ENCODE results near the gene HPDL. TPM values are rescaled to one million over a fixed set of nuclear protein-coding genes. Genes with fewer than 3 reads are reported as not detected.

HPDL gene
- total and polyA plus RNA-seq, 10 of the 15 experiments (the other 5 are each of a cell fraction or from before 2014, with no cell fraction given) = 1.3 to 75.5 (median 31.8) TPM

GRCh38 chr1:45300669-45300997, 26.1 kb upstream of the HPDL start:
- peaks cover 7% of the 10 kb centered on the region for H3K79me2 ChIP-seq (ENCODE audit: control insufficient read depth, insufficient read depth, low read length)
- H3K9me3 ChIP-seq (replicated peaks; ENCODE audit: control insufficient read depth, insufficient read depth, low read length) = no peaks in the 10 kb centered on the region
- no peak overlapping the region for H3K4me2 ChIP-seq (ENCODE audit: control insufficient read depth, insufficient read depth)
- TF ChIP-seq SMC3 (IDR thresholded peaks at IDR 0.05; ENCODE audit: borderline replicate concordance, low read length) = no peak
- TF ChIP-seq NFIC (IDR thresholded peaks at IDR 0.05; ENCODE audit: low read depth, low read length) = no peak
- no peak for TF ChIP-seq SIX5 (IDR thresholded peaks at IDR 0.05; ENCODE audit: low read depth, low read length, severe bottlenecking)
- no peak for TF ChIP-seq BHLHE40 (IDR thresholded peaks at IDR 0.05; ENCODE audit: borderline replicate concordance in 1 of 2, low read depth in 2 of 2, low read length in 1 of 2)
- H3K27ac ChIP-seq (ENCODE audit: control insufficient read depth, insufficient read depth) = no peak overlapping the region
- H3K4me3 ChIP-seq = no peak overlapping the region
- CTCF ChIA-PET = interaction anchor here (0.9 to 10.7 kb wide), 16 partner anchors 9 to 579 kb away, joined by 3 to 252 read pairs (median 8); partner anchors contain the start of genes HECTD3, TESK2 and UROD
- POLR2A ChIA-PET = interaction anchor here (0.6 to 0.7 kb wide), 3 partner anchors 563 to 1452 kb away, joined by 3 to 6 read pairs (median 4); no protein-coding TSS in a partner anchor
- no peak for FAIRE-seq
- no peaks in the 10 kb centered on the region for H4K20me1 ChIP-seq (ENCODE audit: control insufficient read depth, insufficient read depth)
- H3K27me3 ChIP-seq (replicated peaks in 1 of 2; ENCODE audit: control insufficient read depth in 2 of 2, insufficient read depth in 2 of 2, low read length in 1 of 2) = no peaks in the 10 kb centered on the region
- RAD21 ChIA-PET (ENCODE audit: unreplicated experiment) = interaction anchor here (0.7 to 10.1 kb wide), 8 partner anchors 8 to 571 kb away, joined by 3 to 313 read pairs (median 7); partner anchors contain the start of genes HECTD3, MUTYH, TESK2 and TOE1
- no peak for DNase-seq (ENCODE audit: low read depth, low spot score)
- no peak overlapping the region for H2AFZ ChIP-seq (ENCODE audit: control insufficient read depth, low read depth, low read length)
- BruUV-seq (replicated peaks) = TSS peak; percentile 41
- in situ Hi-C loops (cut with MboI) (loop anchor here (5.0 kb wide), 3 partner anchors 288 to 583 kb away; partner anchors contain the start of genes HECTD3 and UROD), intact Hi-C loops (cut with micrococcal nuclease; ENCODE audit: unreplicated experiment) (loop anchor here (1.0 to 5.0 kb wide), 5 partner anchors 282 to 573 kb away; no protein-coding TSS in a partner anchor)
- ATAC-seq = no peak
- H3K36me3 ChIP-seq (ENCODE audit: control insufficient read depth in 2 of 2, insufficient read depth in 2 of 2, low read length in 1 of 2) = no peaks in the 10 kb centered on the region
- H3K9ac ChIP-seq (ENCODE audit: control insufficient read depth, insufficient read depth, low read length) = no peak overlapping the region
- peaks cover 7% of the 10 kb centered on the region for H3K4me1 ChIP-seq (ENCODE audit: control insufficient read depth, insufficient read depth, low read length)
- WGBS (ENCODE audit: insufficient coverage, insufficient replicate concordance, low lambda C conversion rate, missing lambda C conversion rate) = 46% methylated on average over 2 of the region's 2 CpGs
- SMC1A ChIA-PET (ENCODE audit: uncharacterized antibody, unreplicated experiment) = interaction anchor here (0.6 to 9.2 kb wide), 12 partner anchors 9 to 571 kb away, joined by 3 to 284 read pairs (median 4); partner anchors contain the start of genes HECTD3, MUTYH, TOE1 and UROD
